Stimulated activated CD4-positive, alpha-beta T cell treated with anti-CD3 and anti-CD28 coated beads, Interleukin-2, amount 100 ng/mL, for 4 hours (primary cell): Measurements from ENCODE around the gene CA5A.

Experiments used
- DNase-seq: peaks from one replicate; pipeline ENCODE4 v3.0.0-alpha.2; 2020; ENCODE audit warnings: low read depth

CA5A gene

DNA sequence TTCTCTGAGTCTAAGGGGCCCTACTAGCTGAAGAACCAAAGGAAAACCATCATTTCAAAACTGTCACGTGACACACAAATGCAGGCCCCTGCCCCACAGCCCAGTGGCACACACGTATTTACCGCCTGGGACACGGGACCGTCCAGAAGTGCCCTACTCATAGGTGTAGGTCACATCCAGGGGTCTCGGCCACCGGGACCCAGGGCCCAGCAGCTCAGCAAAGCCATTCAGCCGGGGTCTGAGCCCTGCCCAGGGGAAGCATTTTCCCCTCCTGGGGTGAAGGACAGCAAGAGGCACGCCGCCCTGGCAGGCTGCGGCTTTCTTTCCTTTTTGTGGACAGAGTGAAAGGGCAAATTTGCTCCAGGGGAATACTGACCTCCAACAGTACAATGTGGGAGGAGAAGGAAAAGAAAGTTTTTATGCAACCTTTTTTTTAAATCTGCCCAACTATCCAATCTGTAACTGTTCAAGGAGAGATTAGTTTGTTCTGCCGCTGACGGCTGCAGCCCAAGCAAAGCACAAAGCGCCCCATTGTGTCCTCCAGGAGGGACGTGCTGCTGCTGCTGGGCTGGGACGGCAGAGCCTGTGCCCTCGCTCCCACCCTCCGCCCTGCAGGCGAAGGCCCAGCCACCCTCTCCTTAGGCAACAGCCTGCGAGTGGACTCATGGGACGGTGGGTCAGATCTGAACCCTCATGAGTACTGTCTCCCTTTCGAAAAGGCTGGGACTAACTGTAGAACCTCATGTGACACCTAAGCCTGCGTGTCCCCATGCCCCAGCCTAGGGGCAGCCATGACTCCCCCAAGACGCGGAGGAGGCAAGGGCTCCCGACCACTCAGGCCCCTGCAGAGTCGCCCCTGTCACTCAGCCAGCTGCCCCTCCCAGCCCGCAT is 88.3 kb downstream of the CA5A start:
- no peak for DNase-seq

DNA sequence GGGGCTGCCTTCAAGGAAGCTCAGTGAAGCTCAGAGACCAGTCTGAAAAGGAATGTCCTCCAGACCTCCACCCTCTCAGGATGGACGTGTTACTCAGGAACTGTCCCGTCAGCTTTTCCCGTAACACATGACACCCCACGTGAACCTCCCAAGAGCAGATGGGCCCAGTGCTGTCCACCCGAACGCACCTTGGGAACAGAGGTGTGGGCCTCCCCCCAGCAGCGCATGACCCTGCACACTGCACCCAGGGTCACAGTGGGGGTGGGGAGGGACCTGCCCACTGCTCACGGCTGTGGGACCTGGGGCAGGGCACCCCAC is 88.9 kb downstream of the CA5A start:
- no peak for DNase-seq

DNA sequence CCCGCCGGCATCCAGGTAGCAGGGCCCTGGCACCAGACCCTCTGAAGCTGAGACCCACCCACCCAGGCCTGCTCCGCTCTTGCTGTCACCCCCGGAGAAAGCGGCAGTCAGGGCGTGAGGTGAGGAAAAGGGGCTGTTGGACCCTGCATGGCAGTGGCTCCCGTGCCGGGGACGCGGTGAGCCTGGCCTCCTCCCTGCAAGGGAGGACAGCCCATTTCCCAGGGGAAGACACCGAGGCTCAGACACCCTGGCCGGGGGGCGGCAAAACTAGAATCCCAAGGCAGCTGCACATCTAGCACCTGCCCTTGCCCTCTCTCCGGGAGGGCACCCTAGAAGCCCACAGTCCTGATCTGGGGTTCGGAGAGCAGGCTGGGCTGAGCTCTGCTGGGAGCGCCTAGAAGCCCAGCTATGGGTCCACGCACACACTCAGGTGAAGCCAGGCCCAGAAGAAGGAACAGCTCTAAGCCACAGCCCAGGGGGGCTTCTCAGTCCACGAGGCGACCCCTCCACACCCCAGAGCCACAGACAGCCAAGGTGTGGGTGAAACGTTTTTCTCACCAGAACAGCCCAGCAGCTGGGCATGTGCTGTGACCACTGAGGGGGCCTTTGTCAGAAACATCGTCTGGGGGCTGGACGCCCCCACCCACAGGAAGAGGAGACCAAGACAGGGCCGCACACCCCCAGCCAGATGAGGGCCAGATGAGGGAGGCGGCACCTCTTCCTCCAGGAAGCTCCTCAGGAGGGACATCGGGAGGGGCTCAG is 89.4 kb downstream of the CA5A start:
- no peak for DNase-seq

DNA sequence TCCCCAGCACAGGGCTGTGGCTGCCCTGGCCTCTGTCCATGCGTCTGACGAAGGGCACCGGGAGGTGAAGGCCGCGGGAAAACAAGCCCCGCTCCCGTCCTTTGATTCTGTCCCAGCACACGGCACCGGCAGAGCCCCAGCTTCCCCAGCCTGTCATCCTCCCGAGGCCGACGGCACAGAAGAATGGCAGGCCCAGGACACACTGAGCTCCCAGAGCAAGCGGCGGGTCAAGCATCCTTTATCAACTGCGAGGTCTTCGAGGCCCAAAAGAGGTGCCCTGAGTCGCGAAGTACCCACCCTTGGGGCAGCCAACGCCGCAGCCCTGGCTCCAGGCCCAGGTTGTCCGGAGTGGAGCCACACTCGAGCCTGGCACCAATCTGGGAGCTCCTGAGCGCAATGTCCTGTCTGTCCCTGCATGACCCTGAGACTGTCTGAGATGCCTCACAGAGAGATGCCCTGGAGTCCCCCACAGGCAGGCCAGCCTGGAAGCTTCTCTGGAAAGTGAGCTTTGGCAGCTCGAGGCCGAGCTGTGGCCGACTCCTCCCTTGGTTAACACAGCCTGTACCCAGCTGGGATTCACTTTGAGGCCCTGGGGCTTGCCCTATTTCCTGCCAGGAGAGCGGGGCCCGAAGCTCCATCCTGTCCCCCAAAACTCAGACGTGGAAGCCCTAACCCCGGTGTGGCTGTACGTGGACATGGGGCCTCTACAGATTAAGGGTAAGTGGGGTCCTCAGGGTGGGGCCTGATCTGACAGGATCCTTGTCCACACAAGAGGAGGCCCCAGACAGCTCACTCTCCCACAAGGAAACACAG is 90.3 kb downstream of the CA5A start:
- DNase-seq, result no peak

DNA sequence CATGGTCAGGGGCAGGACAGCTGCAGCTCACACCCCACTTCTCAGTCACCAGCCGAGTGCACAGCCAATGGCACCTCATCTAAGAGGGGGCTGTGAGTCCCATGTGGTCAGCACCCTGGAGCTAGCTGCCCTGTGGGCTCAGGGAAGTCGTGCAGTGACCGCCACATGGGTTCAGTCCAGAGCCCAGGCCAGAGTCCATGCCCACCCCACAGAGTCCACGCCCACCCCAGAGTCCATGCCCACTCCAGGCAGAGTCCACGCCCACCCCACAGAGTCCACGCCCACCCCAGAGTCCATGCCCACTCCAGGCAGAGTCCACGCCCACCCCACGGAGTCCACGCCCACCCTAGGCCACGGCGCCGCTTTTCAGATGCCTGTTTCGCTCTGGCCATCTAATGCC is 91.1 kb downstream of the CA5A start:
- no peak for DNase-seq

DNA sequence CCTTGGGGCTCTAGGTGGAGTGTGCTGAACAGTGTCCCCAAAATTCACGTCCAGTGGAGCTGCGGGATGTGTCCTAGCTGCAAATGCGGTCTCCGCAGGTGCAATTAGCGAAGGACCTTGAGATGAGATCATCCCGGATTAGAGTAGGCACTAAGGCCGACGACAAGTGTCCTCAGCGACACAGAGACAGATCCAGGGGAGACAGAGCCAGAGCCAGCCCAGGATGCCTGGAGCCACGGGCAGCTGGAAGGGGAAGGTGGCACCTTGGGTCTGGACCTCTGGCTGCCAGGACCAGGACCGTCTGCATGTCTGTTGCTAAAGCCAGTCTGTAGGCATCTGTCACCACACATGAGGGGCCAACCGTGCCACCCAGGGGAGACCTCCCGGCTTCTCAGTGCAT is 91.5 kb downstream of the CA5A start:
- DNase-seq, result no peak

DNA sequence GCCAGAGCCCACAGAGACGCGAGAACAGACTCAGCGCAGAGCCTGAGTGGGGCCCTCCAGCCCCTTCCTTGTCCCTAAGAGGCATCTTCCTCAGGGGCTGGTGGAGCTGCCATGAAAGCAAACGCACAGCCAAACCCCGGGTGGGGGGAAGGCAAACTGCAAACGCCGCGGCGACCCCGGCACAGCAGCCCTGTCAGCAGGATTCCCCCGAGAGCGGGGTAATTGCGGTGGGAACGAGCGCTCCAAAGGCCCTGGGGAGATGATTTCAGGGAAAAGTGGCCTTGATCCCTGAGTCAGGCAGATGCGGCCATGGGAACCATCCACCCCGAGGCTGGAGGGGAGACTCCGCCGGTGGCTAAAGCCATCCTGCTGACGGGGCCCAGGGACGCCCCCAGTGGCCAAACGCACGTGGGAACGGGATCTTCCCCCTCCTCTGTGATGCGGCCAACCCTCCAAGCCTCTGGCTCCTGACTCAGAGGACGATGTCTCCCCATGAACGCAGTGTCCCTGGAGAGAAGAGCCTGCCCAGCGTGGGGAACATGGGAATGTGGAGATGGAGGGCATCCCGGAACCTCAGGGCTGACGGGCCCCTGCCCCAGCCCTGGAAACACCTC is 92.1 kb downstream of the CA5A start:
- DNase-seq, result no peak

DNA sequence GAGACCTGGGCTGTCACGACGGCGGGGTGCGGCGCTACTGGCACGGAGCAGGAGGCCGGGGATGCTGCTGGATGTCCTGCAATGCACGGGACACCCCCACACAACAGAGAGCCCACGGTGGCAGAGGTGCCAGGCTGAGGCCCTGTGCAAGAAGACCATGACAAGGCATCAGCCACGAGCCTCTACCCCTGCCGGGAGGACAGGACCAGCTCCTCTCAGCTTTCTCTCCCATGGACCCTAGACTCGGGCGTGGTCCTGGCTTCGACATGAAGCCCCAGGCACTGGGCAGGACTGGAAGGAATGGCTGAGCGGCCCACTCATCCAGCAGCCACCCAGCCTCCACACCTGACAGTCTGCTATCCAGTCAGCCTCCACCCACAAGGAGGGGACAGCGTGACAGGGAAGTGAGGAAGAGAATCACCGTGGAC is 92.6 kb downstream of the CA5A start:
- no peak for DNase-seq

DNA sequence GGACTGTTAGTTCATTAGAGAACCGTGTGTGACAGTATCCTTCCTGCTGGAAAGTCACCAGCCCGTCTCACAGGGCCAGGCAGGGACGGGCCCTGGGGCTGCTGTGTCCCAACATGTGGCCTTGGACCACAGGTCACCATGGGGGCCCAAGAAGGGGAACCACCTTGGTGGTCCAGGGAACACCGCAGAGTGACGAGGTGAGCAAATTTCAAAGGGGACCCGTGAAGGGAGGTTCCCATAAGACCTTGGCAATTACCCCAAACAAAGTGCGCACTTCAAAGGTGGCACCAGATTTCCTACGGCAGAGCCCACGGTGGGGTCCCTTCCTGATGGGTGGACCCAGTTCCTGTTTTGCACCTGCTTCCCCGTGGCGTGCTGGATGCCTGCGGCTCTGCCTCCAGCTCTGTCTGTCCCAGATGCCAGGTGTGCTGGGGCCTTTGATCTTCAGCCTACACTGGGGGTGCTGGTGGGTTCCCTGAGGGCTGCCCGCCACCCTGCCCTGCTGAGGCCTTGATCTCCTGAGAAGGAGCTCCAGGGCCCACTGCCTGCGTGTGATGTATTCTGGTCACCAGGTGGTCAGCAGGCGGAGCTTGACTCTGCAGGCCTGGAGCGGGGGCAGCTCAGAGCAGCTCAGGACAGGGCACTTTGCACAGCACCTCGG is 94.0 kb downstream of the CA5A start:
- no peak for DNase-seq

DNA sequence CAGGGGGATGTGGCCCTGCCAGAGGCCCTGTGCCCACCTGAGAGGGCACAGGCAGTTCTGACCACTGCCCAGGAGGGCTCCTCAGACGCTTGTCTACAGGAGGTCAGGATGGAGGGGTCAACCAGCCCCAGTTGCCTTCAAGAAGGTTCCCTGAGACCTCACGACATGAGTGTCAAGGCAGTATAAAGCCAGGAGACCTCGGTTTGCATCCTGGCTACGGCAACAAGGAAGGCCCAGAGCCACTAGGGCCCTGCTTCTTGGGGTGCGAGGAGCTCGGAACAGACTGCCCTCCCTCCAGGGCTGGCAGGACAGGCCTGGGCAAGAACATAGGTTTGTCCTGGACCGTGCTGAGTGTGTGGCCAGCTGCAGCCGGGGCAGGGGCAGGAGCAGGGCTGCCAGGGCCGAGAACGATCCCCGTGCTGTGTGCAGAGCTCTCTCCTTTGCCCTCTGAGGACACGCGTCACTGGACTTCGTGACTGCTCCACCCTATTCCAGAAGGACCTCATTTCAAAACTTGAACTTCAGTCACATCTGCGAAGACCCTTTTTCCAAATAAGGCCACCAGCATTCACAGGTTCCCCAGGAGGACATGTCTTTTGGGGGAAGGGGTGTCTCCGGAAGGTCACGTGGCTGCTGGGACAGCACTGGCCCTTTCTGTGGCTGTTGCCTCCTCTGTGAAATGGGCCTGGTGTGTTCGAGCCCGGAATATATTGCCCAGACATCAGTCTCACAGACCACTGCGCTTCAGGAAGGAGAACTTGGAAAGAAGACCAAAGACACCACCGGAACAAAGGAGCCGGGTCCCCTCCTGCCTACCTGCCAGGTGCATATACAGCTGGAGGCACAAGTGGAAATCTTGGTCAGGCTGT is 94.8 kb downstream of the CA5A start:
- no peak for DNase-seq

DNA sequence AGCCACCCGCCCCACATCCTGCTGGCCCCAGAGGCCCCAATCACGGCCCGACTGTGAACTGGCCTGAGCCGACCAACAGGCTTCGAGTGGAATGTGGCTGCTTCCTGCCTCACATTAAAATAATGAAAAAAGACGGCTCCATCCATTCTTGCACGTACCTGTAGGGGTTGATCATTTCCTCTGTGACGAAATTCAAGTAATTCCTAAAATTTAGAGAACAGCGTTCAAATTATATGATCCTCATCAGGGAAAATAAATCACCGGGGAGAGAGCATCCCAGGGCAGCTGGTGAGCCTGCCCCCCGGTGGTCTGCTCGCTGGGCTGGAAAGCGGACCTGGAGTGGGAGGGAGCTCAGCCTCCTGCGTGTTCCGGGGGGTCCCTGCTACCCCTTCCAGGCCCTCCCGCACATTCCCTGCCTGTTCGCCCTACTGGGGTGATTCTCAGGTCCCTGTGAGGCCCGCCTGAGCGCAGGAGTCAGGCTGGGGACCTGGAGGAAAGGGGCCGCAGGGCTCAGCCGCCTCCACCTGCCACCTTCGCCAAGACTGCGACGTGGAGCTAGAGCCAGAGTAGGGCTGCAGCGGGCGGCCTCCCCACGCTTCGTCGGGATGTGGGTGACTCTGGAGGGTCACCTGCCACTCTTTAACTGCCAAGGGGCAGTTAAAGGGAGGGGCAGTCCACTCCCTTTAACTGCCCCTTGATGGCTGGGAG is 95.9 kb downstream of the CA5A start:
- DNase-seq, result no peak

DNA sequence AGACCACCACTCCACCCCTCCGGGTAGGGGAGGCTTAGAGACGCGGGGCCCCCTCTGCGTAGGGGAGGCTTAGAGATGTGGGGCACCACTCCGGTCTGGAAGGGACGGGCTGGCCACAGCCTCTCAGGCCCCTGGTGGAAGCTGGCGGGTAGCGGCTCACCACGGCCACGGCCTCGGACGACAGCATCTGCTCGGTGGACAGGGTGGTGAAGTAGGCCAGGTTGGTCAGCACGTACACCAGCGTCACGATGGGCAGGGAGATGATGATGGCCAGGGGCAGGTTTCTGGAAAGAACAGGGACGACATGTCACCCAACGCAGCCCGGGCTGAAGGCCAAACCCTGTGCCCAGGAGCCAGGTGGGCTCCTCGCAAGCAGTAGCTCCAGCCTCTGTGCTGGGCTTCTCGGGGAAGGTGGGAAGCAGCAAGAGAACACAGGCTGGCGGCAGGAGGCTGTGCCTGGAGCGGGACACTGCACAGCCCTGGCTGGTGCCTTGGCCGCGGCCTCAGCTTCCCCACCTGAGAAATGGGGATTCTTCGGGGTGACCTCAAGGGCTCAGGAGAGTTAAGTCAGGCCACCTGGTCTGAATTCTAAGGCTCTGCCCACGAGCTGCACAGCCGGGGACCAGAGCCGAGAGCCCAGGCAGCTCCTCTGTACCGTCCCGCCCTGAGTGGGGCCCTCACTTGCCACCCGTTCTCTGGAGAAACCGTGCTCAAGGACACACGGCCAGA is 96.6 kb downstream of the CA5A start:
- DNase-seq, result no peak

DNA sequence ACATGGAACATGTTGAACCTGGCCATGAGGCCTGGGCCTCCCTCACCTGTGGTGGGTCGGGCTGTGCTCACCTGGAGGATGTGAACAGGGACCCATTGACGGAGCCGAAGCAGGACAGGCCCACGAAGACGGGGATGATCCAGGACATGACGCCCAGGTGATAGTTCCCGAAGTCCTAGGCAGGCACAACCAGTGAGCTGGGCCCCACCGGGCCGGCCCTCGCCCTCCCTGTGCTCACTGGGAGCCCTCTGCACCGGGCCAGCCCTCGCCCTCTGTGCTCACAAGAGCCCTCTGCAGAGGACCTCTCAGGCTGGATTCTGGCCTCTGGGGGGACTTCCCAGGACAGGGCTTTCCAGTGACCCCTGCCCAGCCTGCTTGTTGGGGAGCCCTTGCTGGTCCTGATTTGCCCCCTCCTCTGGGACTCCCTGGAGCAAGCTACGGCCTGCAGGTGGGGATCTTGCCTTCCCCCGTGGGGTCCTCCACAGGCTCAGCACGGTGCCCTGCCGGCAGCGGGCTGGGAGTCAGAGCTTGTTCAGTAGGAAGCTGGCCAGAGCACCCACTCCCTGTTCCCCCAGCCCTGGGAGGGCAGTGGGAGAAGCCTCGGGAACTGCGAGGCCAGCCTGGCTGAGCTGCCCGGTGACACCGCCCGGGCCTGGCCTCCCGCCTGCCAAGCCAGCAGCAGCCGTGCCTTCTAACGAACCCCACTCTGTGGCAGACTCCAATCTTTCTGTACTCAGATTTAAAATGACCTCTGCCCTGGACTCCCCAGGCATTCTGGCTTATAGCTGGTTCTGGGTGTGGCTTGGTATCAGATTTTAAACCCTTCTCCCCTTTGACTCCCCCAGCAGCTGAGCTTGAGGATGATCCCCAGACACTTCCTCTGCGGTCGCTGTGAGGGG is 97.4 kb downstream of the CA5A start:
- DNase-seq, result no peak
